Measurements from ENCODE around the gene CMC2. TPM values are rescaled to one million over a fixed set of nuclear protein-coding genes. Genes with fewer than 3 reads are reported as not detected.

The CMC2 gene
- total and polyA plus RNA-seq, 2 of the 13 experiments (the other 11 are each of a cell fraction or from before 2014, with no cell fraction given), result 116 to 129 TPM

DNA sequence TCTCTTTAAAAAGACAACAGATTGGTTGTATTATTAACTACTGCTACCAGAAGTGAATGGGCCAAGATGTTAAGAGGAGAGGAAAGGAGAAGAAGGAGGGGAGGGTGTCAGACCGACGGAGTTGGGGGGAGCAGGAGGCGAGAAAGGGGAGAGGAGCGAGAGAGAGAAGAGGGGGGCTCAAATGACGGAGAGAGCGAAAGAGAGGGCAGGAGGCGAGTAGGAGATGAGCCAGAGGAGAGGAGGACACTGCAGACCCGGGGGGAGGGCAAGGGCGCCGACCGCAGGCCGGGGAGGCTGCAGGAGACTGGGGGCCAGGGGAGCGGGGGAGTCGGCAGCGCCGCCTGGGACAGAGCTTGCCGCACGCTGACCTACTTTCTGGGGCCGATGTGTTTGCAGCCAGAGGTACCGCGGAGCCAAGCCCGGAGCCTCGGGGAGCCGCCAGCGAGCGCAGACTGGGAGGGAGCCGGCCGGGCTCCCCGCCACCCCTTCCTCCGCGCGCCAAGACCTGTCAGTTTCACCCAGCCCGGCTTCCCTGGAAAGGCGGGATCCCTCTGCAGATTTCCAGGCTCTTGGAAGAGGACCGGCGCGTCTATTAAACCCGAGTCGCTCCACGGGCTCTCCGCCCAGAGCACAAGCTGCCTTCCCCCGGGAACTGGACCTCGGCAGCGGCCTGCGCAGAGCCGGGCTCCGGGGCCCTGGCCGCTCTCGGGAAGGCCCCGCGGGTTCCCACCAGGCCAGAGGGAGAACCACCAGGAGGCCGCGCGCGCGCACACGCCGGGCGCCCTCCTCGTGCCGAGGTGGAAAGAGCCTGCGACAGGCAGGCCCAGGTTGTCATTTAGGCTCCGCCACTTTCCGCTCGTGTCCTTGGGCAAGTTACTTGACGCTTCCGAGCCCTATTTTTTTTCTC is 74.6 kb downstream of the CMC2 start (continued):
- TF ChIP-seq, protein P1, sequence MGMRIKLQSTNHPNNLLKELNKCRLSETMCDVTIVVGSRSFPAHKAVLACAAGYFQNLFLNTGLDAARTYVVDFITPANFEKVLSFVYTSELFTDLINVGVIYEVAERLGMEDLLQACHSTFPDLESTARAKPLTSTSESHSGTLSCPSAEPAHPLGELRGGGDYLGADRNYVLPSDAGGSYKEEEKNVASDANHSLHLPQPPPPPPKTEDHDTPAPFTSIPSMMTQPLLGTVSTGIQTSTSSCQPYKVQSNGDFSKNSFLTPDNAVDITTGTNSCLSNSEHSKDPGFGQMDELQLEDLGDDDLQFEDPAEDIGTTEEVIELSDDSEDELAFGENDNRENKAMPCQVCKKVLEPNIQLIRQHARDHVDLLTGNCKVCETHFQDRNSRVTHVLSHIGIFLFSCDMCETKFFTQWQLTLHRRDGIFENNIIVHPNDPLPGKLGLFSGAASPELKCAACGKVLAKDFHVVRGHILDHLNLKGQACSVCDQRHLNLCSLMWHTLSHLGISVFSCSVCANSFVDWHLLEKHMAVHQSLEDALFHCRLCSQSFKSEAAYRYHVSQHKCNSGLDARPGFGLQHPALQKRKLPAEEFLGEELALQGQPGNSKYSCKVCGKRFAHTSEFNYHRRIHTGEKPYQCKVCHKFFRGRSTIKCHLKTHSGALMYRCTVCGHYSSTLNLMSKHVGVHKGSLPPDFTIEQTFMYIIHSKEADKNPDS (CRISPR knock-in tag; IDR thresholded peaks at IDR 0.05), result 0 out of 2 replicates have a peak, but pooled peaks have one; percentile 68
- TF ChIP-seq RERE (CRISPR knock-in tag; IDR thresholded peaks at IDR 0.05; ENCODE audit: low read depth), result no peak
- TF ChIP-seq GMEB1 (CRISPR knock-in tag; IDR thresholded peaks at IDR 0.05; ENCODE audit: borderline replicate concordance), result peak; percentile 40; the same call in 1 of the 2 replicates
- TF ChIP-seq ARID4A (CRISPR knock-in tag; IDR thresholded peaks at IDR 0.05; ENCODE audit: borderline replicate concordance), result peak; percentile 50; the same call in 1 of the 2 replicates
- no peak for TF ChIP-seq TBX3 (IDR thresholded peaks at IDR 0.05; ENCODE audit: borderline replicate concordance)
- TF ChIP-seq, protein P2, sequence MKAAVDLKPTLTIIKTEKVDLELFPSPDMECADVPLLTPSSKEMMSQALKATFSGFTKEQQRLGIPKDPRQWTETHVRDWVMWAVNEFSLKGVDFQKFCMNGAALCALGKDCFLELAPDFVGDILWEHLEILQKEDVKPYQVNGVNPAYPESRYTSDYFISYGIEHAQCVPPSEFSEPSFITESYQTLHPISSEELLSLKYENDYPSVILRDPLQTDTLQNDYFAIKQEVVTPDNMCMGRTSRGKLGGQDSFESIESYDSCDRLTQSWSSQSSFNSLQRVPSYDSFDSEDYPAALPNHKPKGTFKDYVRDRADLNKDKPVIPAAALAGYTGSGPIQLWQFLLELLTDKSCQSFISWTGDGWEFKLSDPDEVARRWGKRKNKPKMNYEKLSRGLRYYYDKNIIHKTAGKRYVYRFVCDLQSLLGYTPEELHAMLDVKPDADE (CRISPR knock-in tag; IDR thresholded peaks at IDR 0.05), result peak; percentile 85; the same call in 1 of the 2 replicates
- peak; percentile 78 for TF ChIP-seq RBM39 (IDR thresholded peaks at IDR 0.05; ENCODE audit: low read depth, low read length, poor library complexity, severe bottlenecking)
- 0 out of 2 replicates have a peak, but pooled peaks have one; percentile 10 for TF ChIP-seq ZBTB33 (CRISPR knock-in tag; IDR thresholded peaks at IDR 0.05)
